PC-3 (cell line): ENCODE measurements around the gene EREG. TPM values are rescaled to one million over a fixed set of nuclear protein-coding genes. Genes with fewer than 3 reads are reported as not detected.

ENCODE experiments used
- ATAC-seq: fragments of 200-7000 bp; cut with Tn5 transposase; 2 replicates; pipeline ENCODE4 v1.9.1; 2020; ENCODE audit warnings: mild to moderate bottlenecking, moderate library complexity
- BruUV-seq: library from RNA; stranded (reverse); fragments of 400-500 nt; replicated peaks from 2 replicates; lab custom pipeline; 2021; lab: Mats Ljungman, UMichigan
- CTCF ChIA-PET: fragments of 300-600 bp; sonication (Branson Sonifier 250); formaldehyde crosslinking; loops from one replicate; lab custom pipeline; 2022; ENCODE audit warnings: antibody characterized with exemption; lab: Charles Lee
- POLR2A ChIA-PET: fragments of 300-600 bp; sonication (Branson Sonifier 250); formaldehyde crosslinking; loops from one replicate; lab custom pipeline; 2022; ENCODE audit warnings: antibody characterized with exemption; ENCODE audit not compliant: unreplicated experiment; lab: Charles Lee
- DNase-seq: peaks from one replicate; pipeline ENCODE4 v3.0.0-alpha.2; 2015
- H2AFZ ChIP-seq: fragments of 300-600 bp; sonication (generic); 2 replicates; pipeline ENCODE4 v1.6.0; 2016; ENCODE audit warnings: antibody characterized with exemption, low read length
- H3F3A ChIP-seq: fragments of 300-600 bp; sonication (generic); one replicate; pipeline ENCODE4 v1.6.0; 2017; ENCODE audit warnings: antibody characterized with exemption, low read length, control low read depth, mild to moderate bottlenecking; ENCODE audit not compliant: unreplicated experiment
- H3K27ac ChIP-seq: fragments of 300-600 bp; sonication (generic); 2 replicates; pipeline ENCODE4 v1.5.1; 2016; ENCODE audit warnings: mild to moderate bottlenecking, low read length
- H3K27me3 ChIP-seq: fragments of 300-600 bp; sonication (generic); 2 replicates; pipeline ENCODE4 v1.6.1; 2016; ENCODE audit warnings: low read length, mixed read lengths
- H3K36me3 ChIP-seq: fragments of 300-600 bp; sonication (generic); 2 replicates; pipeline ENCODE4 v1.6.1; 2016; ENCODE audit warnings: low read depth, mixed run types, low read length, mixed read lengths
- H3K4me1 ChIP-seq: fragments of 300-600 bp; sonication (generic); 2 replicates; pipeline ENCODE4 v1.5.1; 2016; ENCODE audit warnings: low read length; ENCODE audit not compliant: insufficient read depth
- H3K4me2 ChIP-seq: fragments of 300-600 bp; sonication (generic); 2 replicates; pipeline ENCODE4 v1.6.0; 2016; ENCODE audit warnings: low read length
- H3K4me3 ChIP-seq: fragments of 300-600 bp; sonication (generic); 2 replicates; pipeline ENCODE4 v1.5.1; 2016; ENCODE audit warnings: mild to moderate bottlenecking, low read length, mixed read lengths
- H3K79me2 ChIP-seq: fragments of 300-600 bp; sonication (generic); 2 replicates; pipeline ENCODE4 v1.6.1; 2017; ENCODE audit warnings: low read length, mixed read lengths
- H3K9ac ChIP-seq: fragments of 300-600 bp; sonication (generic); 2 replicates; pipeline ENCODE4 v1.6.0; 2016; ENCODE audit warnings: mild to moderate bottlenecking, low read length
- H3K9me2 ChIP-seq: fragments of 300-600 bp; sonication (generic); replicated peaks from 2 replicates; pipeline ENCODE4 v1.6.1; 2016; ENCODE audit warnings: mixed run types, low read length, mixed read lengths
- H3K9me3 ChIP-seq: fragments of 300-600 bp; sonication (generic); 2 replicates; pipeline ENCODE4 v1.6.1; 2016; ENCODE audit warnings: low read length, mixed read lengths
- H4K20me1 ChIP-seq: fragments of 300-600 bp; sonication (generic); 2 replicates; pipeline ENCODE4 v1.6.1; 2016; ENCODE audit warnings: low read length, mixed read lengths
- EZH2 ChIP-seq: fragments of 300-600 bp; sonication (generic); IDR thresholded peaks from one replicate; pipeline ENCODE4 v1.6.1; 2017; ENCODE audit warnings: antibody characterized with exemption, mild to moderate bottlenecking, low read length; ENCODE audit not compliant: unreplicated experiment
- EZH2phosphoT487 ChIP-seq: fragments of 300-600 bp; sonication (generic); IDR thresholded peaks from 2 replicates; pipeline ENCODE4 v1.6.1; 2018; ENCODE audit warnings: mild to moderate bottlenecking, antibody characterized with exemption, low read length, borderline replicate concordance
- intact Hi-C: fragments of 100-400 bp; cut with micrococcal nuclease; formaldehyde crosslinking; loops from 2 replicates; pipeline ENCODE4 v1.9.0; 2023
- total RNA-seq: library from RNA; depleted of rRNA; stranded (reverse); fragments of >200 nt; gene quantifications from 2 replicates; pipeline ENCODE4 v1.2.3, GENCODE V29; 2014
- TF ChIP-seq, protein P1 (sequence below): fragments of 300-600 bp; sonication (generic); conservative IDR thresholded peaks from 2 replicates; pipeline ENCODE4 v1.5.1; 2017; ENCODE audit warnings: antibody characterized with exemption, low read depth, mild to moderate bottlenecking, low read length

EREG gene
- total RNA-seq, 1 experiment from 2014 or later: 2.2 TPM

- no peak for TF ChIP-seq EZH2phosphoT487
- TF ChIP-seq, protein P1, sequence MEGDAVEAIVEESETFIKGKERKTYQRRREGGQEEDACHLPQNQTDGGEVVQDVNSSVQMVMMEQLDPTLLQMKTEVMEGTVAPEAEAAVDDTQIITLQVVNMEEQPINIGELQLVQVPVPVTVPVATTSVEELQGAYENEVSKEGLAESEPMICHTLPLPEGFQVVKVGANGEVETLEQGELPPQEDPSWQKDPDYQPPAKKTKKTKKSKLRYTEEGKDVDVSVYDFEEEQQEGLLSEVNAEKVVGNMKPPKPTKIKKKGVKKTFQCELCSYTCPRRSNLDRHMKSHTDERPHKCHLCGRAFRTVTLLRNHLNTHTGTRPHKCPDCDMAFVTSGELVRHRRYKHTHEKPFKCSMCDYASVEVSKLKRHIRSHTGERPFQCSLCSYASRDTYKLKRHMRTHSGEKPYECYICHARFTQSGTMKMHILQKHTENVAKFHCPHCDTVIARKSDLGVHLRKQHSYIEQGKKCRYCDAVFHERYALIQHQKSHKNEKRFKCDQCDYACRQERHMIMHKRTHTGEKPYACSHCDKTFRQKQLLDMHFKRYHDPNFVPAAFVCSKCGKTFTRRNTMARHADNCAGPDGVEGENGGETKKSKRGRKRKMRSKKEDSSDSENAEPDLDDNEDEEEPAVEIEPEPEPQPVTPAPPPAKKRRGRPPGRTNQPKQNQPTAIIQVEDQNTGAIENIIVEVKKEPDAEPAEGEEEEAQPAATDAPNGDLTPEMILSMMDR: no peak
- TF ChIP-seq EZH2: no peak
- ChIA-PET CTCF (no interaction called here), POLR2A (interaction anchor here (0.6 kb wide), 1 partner anchor 190 kb away, joined by 4 read pairs; no protein-coding TSS in a partner anchor)
- no TSS peak for BruUV-seq
- Histone ChIP-seq H3K9me3 (no peaks in the 10 kb centered on the region), H2AFZ (no peak overlapping the region), H3K9ac (no peak overlapping the region), H3K4me1 (0 out of 2 replicates have a peak, but pooled peaks cover under 1% of the 10 kb centered on the region), H3F3A (no peaks in the 10 kb centered on the region), H3K4me2 (no peak overlapping the region), H3K36me3 (no peaks in the 10 kb centered on the region; the same call in 1 of the 2 replicates), H3K4me3 (no peak overlapping the region), H3K27ac (no peak overlapping the region), H4K20me1 (no peaks in the 10 kb centered on the region), H3K27me3 (no peaks in the 10 kb centered on the region), H3K9me2 (no peaks in the 10 kb centered on the region), H3K79me2 (no peaks in the 10 kb centered on the region)
- no peak for DNase-seq
- no peak for ATAC-seq
- intact Hi-C loops: no loop called here
These were observed 20.9 kb upstream of the EREG start for GRCh38 chr4:74344031-74344430.

- Histone ChIP-seq H3K27me3 (no peaks in the 10 kb centered on the region), H4K20me1 (no peaks in the 10 kb centered on the region), H3F3A (peaks cover 8% of the 10 kb centered on the region), H3K9ac (no peak overlapping the region), H3K9me3 (no peaks in the 10 kb centered on the region), H3K4me2 (no peak overlapping the region), H2AFZ (no peak overlapping the region), H3K79me2 (no peaks in the 10 kb centered on the region), H3K27ac (no peak overlapping the region), H3K9me2 (0 out of 2 replicates have a peak, but pooled peaks cover 4% of the 10 kb centered on the region), H3K4me1 (peaks cover 16% of the 10 kb centered on the region), H3K36me3 (no peaks in the 10 kb centered on the region), H3K4me3 (no peak overlapping the region)
- ATAC-seq (no peak), DNase-seq (no peak)
- TF ChIP-seq EZH2: no peak
- TF ChIP-seq, protein P1: no peak
- TF ChIP-seq EZH2phosphoT487: no peak
- intact Hi-C loops: no loop called here
- ChIA-PET POLR2A (no interaction called here), CTCF (no interaction called here)
- BruUV-seq: no TSS peak
These were observed 11.1 kb upstream of the EREG start for GRCh38 chr4:74353858-74354257.

DNA sequence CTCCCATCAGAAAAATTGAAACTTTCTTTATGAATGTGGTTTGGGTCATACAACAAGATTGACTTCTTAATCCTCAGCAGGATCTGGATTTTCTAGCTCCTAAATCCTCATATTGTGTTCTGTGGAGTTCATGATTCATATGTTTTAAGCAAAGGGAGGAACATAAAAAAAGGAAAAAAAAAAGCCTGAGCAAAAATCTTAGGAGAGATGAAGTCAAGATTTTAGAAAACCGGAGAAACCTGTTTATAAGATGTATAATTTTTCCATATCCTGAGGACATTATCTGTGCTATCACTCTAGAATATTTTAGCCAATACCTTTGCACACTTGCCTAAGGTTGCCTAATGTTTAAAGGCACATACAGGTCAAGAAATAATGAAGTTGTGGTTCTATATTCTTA lies 7.0 kb upstream of the EREG start:
- Histone ChIP-seq H3K4me2 (peak overlapping the region; percentile 42), H3K27me3 (no peaks in the 10 kb centered on the region), H3K9me3 (no peaks in the 10 kb centered on the region), H3K36me3 (no peaks in the 10 kb centered on the region), H4K20me1 (no peaks in the 10 kb centered on the region), H3K9ac (no peak overlapping the region), H3K4me1 (peaks cover 37% of the 10 kb centered on the region), H3K4me3 (no peak overlapping the region), H3K9me2 (0 out of 2 replicates have a peak, but pooled peaks cover 4% of the 10 kb centered on the region), H3F3A (peaks cover 8% of the 10 kb centered on the region), H2AFZ (no peak overlapping the region), H3K27ac (peak overlapping the region; percentile 65), H3K79me2 (no peaks in the 10 kb centered on the region)
- ChIA-PET POLR2A (interaction anchor here (0.7 kb wide), 1 partner anchor 30 kb away, joined by 3 read pairs; no protein-coding TSS in a partner anchor), CTCF (no interaction called here)
- BruUV-seq: no TSS peak
- intact Hi-C loops: no loop called here
- TF ChIP-seq EZH2 (no peak), EZH2phosphoT487 (no peak)
- TF ChIP-seq, protein P1: no peak
- DNase-seq (peak; percentile 69), ATAC-seq (peak; percentile 39; the same call in 1 of the 2 replicates)
